Astrocyte (in vitro differentiated cells and primary cell): ENCODE measurements around the gene PHF5A. TPM values are rescaled to one million over a fixed set of nuclear protein-coding genes. Genes with fewer than 3 reads are reported as not detected.

ENCODE experiments used
- DNase-seq: peaks from one replicate; pipeline ENCODE4 v3.0.0-alpha.2; 2010; ENCODE audit warnings: low read depth
- FAIRE-seq: peaks from 2 replicates; lab custom pipeline; 2011; peaks lifted over from hg19 to GRCh38; lab: Jason Lieb, UNC
- H2AFZ ChIP-seq: 2 replicates; pipeline ENCODE4 v1.6.0; 2012; ENCODE audit warnings: low read depth, low read length, inconsistent platforms
- H3K27ac ChIP-seq: 2 replicates; pipeline ENCODE4 v1.5.1; 2011; ENCODE audit warnings: low read depth, low read length, inconsistent platforms
- H3K27me3 ChIP-seq: 2 replicates; pipeline ENCODE4 v1.6.0; 2011; ENCODE audit warnings: low read length, inconsistent platforms; ENCODE audit not compliant: insufficient read depth
- H3K36me3 ChIP-seq: 2 replicates; pipeline ENCODE4 v1.5.1; 2011; ENCODE audit warnings: low read length, inconsistent platforms; ENCODE audit not compliant: insufficient read depth
- H3K4me1 ChIP-seq: 2 replicates; pipeline ENCODE4 v1.5.1; 2011; ENCODE audit warnings: low read length, inconsistent platforms; ENCODE audit not compliant: insufficient read depth
- H3K4me2 ChIP-seq: 2 replicates; pipeline ENCODE4 v1.6.0; 2012; ENCODE audit warnings: low read length, inconsistent platforms
- H3K4me3 ChIP-seq: 2 replicates; pipeline ENCODE4 v1.5.1; 2011; ENCODE audit warnings: low read depth, mild to moderate bottlenecking, low read length, inconsistent platforms; ENCODE audit not compliant: insufficient read depth
- H3K79me2 ChIP-seq: 2 replicates; pipeline ENCODE4 v1.6.0; 2012; ENCODE audit warnings: mild to moderate bottlenecking, low read length, inconsistent platforms; ENCODE audit not compliant: insufficient read depth
- H3K9ac ChIP-seq: 2 replicates; pipeline ENCODE4 v1.6.0; 2012; ENCODE audit warnings: mild to moderate bottlenecking, low read length, inconsistent platforms
- H3K9me3 ChIP-seq: 2 replicates; pipeline ENCODE4 v1.5.1; 2012; ENCODE audit warnings: low read depth, mild to moderate bottlenecking, low read length, inconsistent platforms; ENCODE audit not compliant: insufficient read depth
- H4K20me1 ChIP-seq: 2 replicates; pipeline ENCODE4 v1.6.0; 2012; ENCODE audit warnings: low read length, inconsistent platforms; ENCODE audit not compliant: insufficient read depth
- H3K27ac Mint-ChIP-seq: one replicate; pipeline ENCODE4 v1.8.0; 2021; ENCODE audit warnings: mild to moderate bottlenecking, mixed read lengths; ENCODE audit not compliant: unreplicated experiment
- H3K27me3 Mint-ChIP-seq: one replicate; pipeline ENCODE4 v1.8.0; 2021; ENCODE audit warnings: low read depth, mixed read lengths; ENCODE audit not compliant: unreplicated experiment
- H3K36me3 Mint-ChIP-seq: one replicate; pipeline ENCODE4 v1.8.0; 2021; ENCODE audit warnings: low read depth, mixed read lengths; ENCODE audit not compliant: unreplicated experiment
- H3K4me1 Mint-ChIP-seq: one replicate; pipeline ENCODE4 v1.8.0; 2021; ENCODE audit warnings: low read depth, mixed read lengths; ENCODE audit not compliant: unreplicated experiment
- H3K4me3 Mint-ChIP-seq: one replicate; pipeline ENCODE4 v1.8.0; 2021; ENCODE audit warnings: mild to moderate bottlenecking, moderate library complexity, mixed read lengths; ENCODE audit not compliant: unreplicated experiment
- H3K9me3 Mint-ChIP-seq: one replicate; pipeline ENCODE4 v1.8.0; 2021; ENCODE audit warnings: mild to moderate bottlenecking, mixed read lengths; ENCODE audit not compliant: unreplicated experiment
- EZH2 ChIP-seq: IDR thresholded peaks from 2 replicates; pipeline ENCODE4 v1.6.1; 2012; ENCODE audit warnings: mild to moderate bottlenecking, low read length, inconsistent platforms; ENCODE audit not compliant: insufficient read depth
- total RNA-seq: library from RNA; stranded (reverse); gene quantifications from 2 replicates; pipeline ENCODE4 v1.2.1, GENCODE V29; 2021
- TF ChIP-seq, protein P1 (sequence below): IDR thresholded peaks from 2 replicates; pipeline ENCODE4 v1.5.1; 2011; ENCODE audit warnings: low read depth, mild to moderate bottlenecking, inconsistent platforms, low read length, moderate library complexity; ENCODE audit not compliant: insufficient read depth

The PHF5A gene
- total RNA-seq, 1 donor from 2014 or later = 30.9 TPM

DNA sequence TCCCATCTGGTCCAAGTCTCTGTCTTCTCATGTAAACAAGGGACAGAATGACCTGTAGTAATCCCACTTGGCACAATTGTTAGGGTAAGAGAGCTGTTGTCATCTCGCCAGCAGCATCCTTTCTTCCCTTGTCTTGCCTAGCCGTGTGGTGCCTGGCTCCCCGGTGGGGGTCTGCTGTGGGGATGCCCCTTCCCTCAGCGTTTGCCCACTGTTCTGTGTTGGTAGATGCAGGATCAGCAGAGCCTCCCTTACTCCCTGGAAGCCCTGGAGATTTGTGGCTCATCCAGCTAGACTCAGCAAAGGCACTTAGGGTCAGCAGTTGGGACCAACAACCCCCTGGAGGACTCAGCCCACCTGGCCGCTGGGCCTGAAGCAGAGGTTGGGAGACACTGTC, 13.4 kb upstream of the PHF5A start:
- peaks cover 77% of the 10 kb centered on the region for H4K20me1 ChIP-seq
- H3K27me3 ChIP-seq = no peaks in the 10 kb centered on the region
- FAIRE-seq (no peak), DNase-seq (no peak)
- no peak overlapping the region for H3K4me2 ChIP-seq
- H3K9me3 Mint-ChIP-seq = no peaks in the 10 kb centered on the region
- H3K9ac ChIP-seq = no peak overlapping the region
- peaks cover 39% of the 10 kb centered on the region for H3K4me1 Mint-ChIP-seq
- H2AFZ ChIP-seq = no peak overlapping the region
- no peak overlapping the region for H3K4me3 Mint-ChIP-seq
- no peak overlapping the region for H3K4me3 ChIP-seq
- H3K4me1 ChIP-seq = peaks cover 45% of the 10 kb centered on the region
- H3K36me3 Mint-ChIP-seq = no peaks in the 10 kb centered on the region
- no peak overlapping the region for H3K27ac ChIP-seq
- peak overlapping the region; percentile 10 for H3K27ac Mint-ChIP-seq
- H3K79me2 ChIP-seq = peaks cover 80% of the 10 kb centered on the region
- H3K9me3 ChIP-seq = no peaks in the 10 kb centered on the region
- H3K36me3 ChIP-seq = no peaks in the 10 kb centered on the region
- TF ChIP-seq EZH2 = no peak
- TF ChIP-seq, protein P1, sequence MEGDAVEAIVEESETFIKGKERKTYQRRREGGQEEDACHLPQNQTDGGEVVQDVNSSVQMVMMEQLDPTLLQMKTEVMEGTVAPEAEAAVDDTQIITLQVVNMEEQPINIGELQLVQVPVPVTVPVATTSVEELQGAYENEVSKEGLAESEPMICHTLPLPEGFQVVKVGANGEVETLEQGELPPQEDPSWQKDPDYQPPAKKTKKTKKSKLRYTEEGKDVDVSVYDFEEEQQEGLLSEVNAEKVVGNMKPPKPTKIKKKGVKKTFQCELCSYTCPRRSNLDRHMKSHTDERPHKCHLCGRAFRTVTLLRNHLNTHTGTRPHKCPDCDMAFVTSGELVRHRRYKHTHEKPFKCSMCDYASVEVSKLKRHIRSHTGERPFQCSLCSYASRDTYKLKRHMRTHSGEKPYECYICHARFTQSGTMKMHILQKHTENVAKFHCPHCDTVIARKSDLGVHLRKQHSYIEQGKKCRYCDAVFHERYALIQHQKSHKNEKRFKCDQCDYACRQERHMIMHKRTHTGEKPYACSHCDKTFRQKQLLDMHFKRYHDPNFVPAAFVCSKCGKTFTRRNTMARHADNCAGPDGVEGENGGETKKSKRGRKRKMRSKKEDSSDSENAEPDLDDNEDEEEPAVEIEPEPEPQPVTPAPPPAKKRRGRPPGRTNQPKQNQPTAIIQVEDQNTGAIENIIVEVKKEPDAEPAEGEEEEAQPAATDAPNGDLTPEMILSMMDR = no peak
- H3K27me3 Mint-ChIP-seq = no peaks in the 10 kb centered on the region

GRCh38 chr22:41481131-41481830, 12.8 kb upstream of the PHF5A start:
- no peak overlapping the region for H3K27ac Mint-ChIP-seq
- peaks cover 77% of the 10 kb centered on the region for H4K20me1 ChIP-seq
- peak overlapping the region; percentile 9 for H3K9ac ChIP-seq
- H3K79me2 ChIP-seq = peaks cover 82% of the 10 kb centered on the region
- peak; percentile 35 for DNase-seq
- H3K9me3 ChIP-seq = no peaks in the 10 kb centered on the region
- peak overlapping the region; percentile 64 for H3K4me2 ChIP-seq
- H3K36me3 ChIP-seq = no peaks in the 10 kb centered on the region
- no peaks in the 10 kb centered on the region for H3K27me3 ChIP-seq
- peaks cover 45% of the 10 kb centered on the region for H3K4me1 ChIP-seq
- H2AFZ ChIP-seq = no peak overlapping the region
- H3K27ac ChIP-seq = peak overlapping the region; percentile 30
- H3K27me3 Mint-ChIP-seq = no peaks in the 10 kb centered on the region
- H3K36me3 Mint-ChIP-seq = no peaks in the 10 kb centered on the region
- H3K9me3 Mint-ChIP-seq = no peaks in the 10 kb centered on the region
- H3K4me3 ChIP-seq = no peak overlapping the region
- TF ChIP-seq, protein P1 = no peak
- TF ChIP-seq EZH2 = no peak
- H3K4me1 Mint-ChIP-seq = peaks cover 36% of the 10 kb centered on the region
- FAIRE-seq = no peak
- no peak overlapping the region for H3K4me3 Mint-ChIP-seq

DNA sequence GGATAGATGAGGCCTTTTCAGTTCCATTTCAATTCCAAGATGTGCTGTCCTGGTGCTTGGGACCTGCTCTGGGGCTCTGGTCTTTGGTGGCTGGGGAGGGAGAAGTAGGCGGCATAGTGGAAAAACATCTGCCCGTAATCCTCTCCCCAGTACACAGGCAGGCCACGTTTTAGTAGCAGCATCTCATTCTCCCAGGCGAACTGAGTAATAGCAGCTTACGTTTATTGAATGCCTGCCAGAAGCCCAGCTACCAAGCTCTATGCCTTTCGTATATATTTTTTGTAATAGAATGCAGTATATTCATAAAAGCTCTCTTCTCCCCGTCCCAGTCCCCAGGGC, 11.9 kb upstream of the PHF5A start:
- Histone ChIP-seq H3K79me2 (peaks cover 83% of the 10 kb centered on the region), H2AFZ (no peak overlapping the region), H4K20me1 (peaks cover 76% of the 10 kb centered on the region), H3K27ac (peak overlapping the region; percentile 56), H3K9me3 (no peaks in the 10 kb centered on the region), H3K4me2 (peak overlapping the region; percentile 64), H3K27me3 (no peaks in the 10 kb centered on the region), H3K36me3 (no peaks in the 10 kb centered on the region), H3K4me3 (no peak overlapping the region), H3K4me1 (peaks cover 45% of the 10 kb centered on the region), H3K9ac (peak overlapping the region; percentile 68)
- TF ChIP-seq EZH2 = no peak
- TF ChIP-seq, protein P1 = no peak
- no peak overlapping the region for H3K4me3 Mint-ChIP-seq
- H3K27me3 Mint-ChIP-seq = no peaks in the 10 kb centered on the region
- FAIRE-seq (no peak), DNase-seq (peak; percentile 72)
- no peaks in the 10 kb centered on the region for H3K36me3 Mint-ChIP-seq
- H3K27ac Mint-ChIP-seq = peak overlapping the region; percentile 10
- H3K4me1 Mint-ChIP-seq = peaks cover 36% of the 10 kb centered on the region
- H3K9me3 Mint-ChIP-seq = no peaks in the 10 kb centered on the region
